HG02571 (cell line): Measurements from ENCODE around the gene FARSB.
A peak's percentile ranks its signal among the peaks of the same experiment; 100 is the strongest.

Source experiments
- ATAC-seq: cut with Tn5 transposase; IDR thresholded peaks from one replicate; pipeline ENCODE4 v1.9.1; 2021; ENCODE audit warnings: mild to moderate bottlenecking, moderate library complexity; ENCODE audit not compliant: unreplicated experiment

Gene FARSB

GRCh38 chr2:222668494-222669154 is 12.7 kb upstream of the FARSB start:
- ATAC-seq: no peak

- no peak for ATAC-seq
These were observed 7.6 kb upstream of the FARSB start for GRCh38 chr2:222663479-222663878.

GRCh38 chr2:222656526-222657446 is 894 bp upstream of the FARSB start:
- peak; percentile 26 for ATAC-seq

- no peak for ATAC-seq
These were observed 2.6 kb downstream of the FARSB start for GRCh38 chr2:222653280-222653679.

- no peak for ATAC-seq
These were observed 3.2 kb downstream of the FARSB start for GRCh38 chr2:222652491-222653255.

GRCh38 chr2:222651718-222652418 is 4.0 kb downstream of the FARSB start:
- no peak for ATAC-seq

GRCh38 chr2:222649801-222650200 is 6.1 kb downstream of the FARSB start:
- no peak for ATAC-seq

GRCh38 chr2:222646008-222646407 is 9.9 kb downstream of the FARSB start:
- no peak for ATAC-seq

- no peak for ATAC-seq
These were observed 12.8 kb downstream of the FARSB start for GRCh38 chr2:222643134-222643533.

GRCh38 chr2:222641336-222641735 is 14.6 kb downstream of the FARSB start:
- no peak for ATAC-seq

GRCh38 chr2:222637067-222637466 is 18.8 kb downstream of the FARSB start:
- ATAC-seq: no peak

- ATAC-seq: no peak
These were observed 20.6 kb downstream of the FARSB start for GRCh38 chr2:222635295-222635694.

GRCh38 chr2:222627764-222628163 is 28.1 kb downstream of the FARSB start:
- no peak for ATAC-seq

- ATAC-seq: no peak
These were observed 32.1 kb downstream of the FARSB start for GRCh38 chr2:222623756-222624309.

- no peak for ATAC-seq
These were observed 33.0 kb downstream of the FARSB start for GRCh38 chr2:222622910-222623309.

- no peak for ATAC-seq
These were observed 34.0 kb downstream of the FARSB start for GRCh38 chr2:222621893-222622292.

GRCh38 chr2:222615320-222615719 is 40.6 kb downstream of the FARSB start:
- no peak for ATAC-seq

- ATAC-seq: peak; percentile 86
These were observed 42.1 kb downstream of the FARSB start for GRCh38 chr2:222613715-222614331.

GRCh38 chr2:222611684-222612083 is 44.2 kb downstream of the FARSB start:
- ATAC-seq: no peak

GRCh38 chr2:222610746-222611145 is 45.1 kb downstream of the FARSB start:
- no peak for ATAC-seq
